Osteoblast (primary cell): ENCODE data around the gene EIF4E. TPM values are rescaled to one million over a fixed set of nuclear protein-coding genes. Genes with fewer than 3 reads are reported as not detected.
"Not testable (repeated sequence)": the region's sequence is repeated elsewhere in the genome, so short reads cannot be mapped to it uniquely, and the experiment has no call there.

Source experiments
- DNase-seq: peaks from one replicate; pipeline ENCODE4 v3.0.0; 2011; ENCODE audit warnings: low spot score, mixed read lengths; ENCODE audit not compliant: insufficient read length; ENCODE audit errors: missing footprints
- H2AFZ ChIP-seq: 2 replicates; pipeline ENCODE4 v1.6.0; 2011; ENCODE audit warnings: mild to moderate bottlenecking, low read length
- H3K27ac ChIP-seq: 2 replicates; pipeline ENCODE4 v1.5.1; 2011; ENCODE audit warnings: mild to moderate bottlenecking, low read depth, low read length, moderate library complexity
- H3K27me3 ChIP-seq: 2 replicates; pipeline ENCODE4 v1.6.0; 2012; ENCODE audit warnings: mild to moderate bottlenecking, control low read depth, inconsistent platforms, low read length, moderate library complexity; ENCODE audit not compliant: insufficient read depth
- H3K36me3 ChIP-seq: 2 replicates; pipeline ENCODE4 v1.5.1; 2011; ENCODE audit warnings: mild to moderate bottlenecking, low read length, control low read depth, moderate library complexity; ENCODE audit not compliant: insufficient read depth
- H3K4me1 ChIP-seq: 2 replicates; pipeline ENCODE4 v1.5.1; 2011; ENCODE audit warnings: mild to moderate bottlenecking, low read length, control low read depth, moderate library complexity; ENCODE audit not compliant: insufficient read depth
- H3K4me2 ChIP-seq: 2 replicates; pipeline ENCODE4 v1.6.0; 2011; ENCODE audit warnings: mild to moderate bottlenecking, low read length; ENCODE audit not compliant: insufficient read depth
- H3K4me3 ChIP-seq: fragments of 200-600 bp; sonication (generic); 3 replicates; pipeline ENCODE4 v1.5.1; 2012; ENCODE audit warnings: mild to moderate bottlenecking, low read length, inconsistent platforms; ENCODE audit not compliant: insufficient read depth
- H3K79me2 ChIP-seq: 2 replicates; pipeline ENCODE4 v1.6.0; 2012; ENCODE audit warnings: mild to moderate bottlenecking, low read length, control low read depth, inconsistent platforms; ENCODE audit not compliant: insufficient read depth
- H3K9me3 ChIP-seq: 2 replicates; pipeline ENCODE4 v1.5.1; 2011; ENCODE audit warnings: low read depth, low read length, control low read depth
- H4K20me1 ChIP-seq: 2 replicates; pipeline ENCODE4 v1.6.0; 2012; ENCODE audit warnings: mild to moderate bottlenecking, low read length, control low read depth; ENCODE audit not compliant: insufficient read depth
- total RNA-seq: library from RNA; depleted of rRNA; stranded (reverse); fragments of >200 nt; gene quantifications from 2 replicates; pipeline ENCODE4 v1.2.3, GENCODE V29; 2012
- TF ChIP-seq, protein P1 (sequence below): IDR thresholded peaks from 2 replicates; pipeline ENCODE4 v1.5.1; 2011; ENCODE audit warnings: mild to moderate bottlenecking, low read depth, low read length, moderate library complexity; ENCODE audit errors: extremely low read depth

Gene EIF4E
- total RNA-seq, 1 donor, result 105 TPM

DNA sequence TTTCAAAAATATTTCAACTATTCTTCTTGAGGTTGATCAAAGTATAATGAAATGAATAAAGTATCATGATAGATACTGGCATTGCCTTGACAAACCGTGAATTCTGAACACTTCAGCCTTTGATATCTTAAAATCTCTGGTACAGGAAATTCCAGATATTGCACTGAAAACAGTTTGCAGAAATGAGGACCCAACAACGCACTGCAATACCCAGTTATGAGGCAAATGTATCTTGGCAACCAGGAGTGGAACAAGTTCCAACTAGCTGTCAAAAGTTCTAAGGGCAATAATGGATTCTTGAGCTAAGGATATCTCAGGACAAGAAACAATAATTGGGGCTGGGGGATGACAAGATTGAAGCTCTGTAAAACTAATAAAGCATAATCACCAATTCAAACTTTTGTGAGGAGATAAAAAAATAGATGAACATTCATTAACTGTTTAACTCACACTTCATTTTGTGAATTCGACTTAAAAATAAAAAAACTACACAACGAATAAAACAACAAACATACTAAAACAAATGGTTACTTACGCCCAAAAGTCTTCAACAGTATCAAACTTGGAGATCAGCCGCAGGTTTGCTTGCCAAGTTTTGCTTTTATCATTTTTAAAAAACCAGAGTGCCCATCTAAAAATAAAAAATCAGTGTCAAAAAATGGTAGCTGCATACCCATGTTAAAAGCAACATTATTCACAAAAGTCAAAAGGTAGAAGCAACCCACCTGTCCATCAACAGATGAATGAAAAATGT is 38.1 kb downstream of the EIF4E start:
- no peak overlapping the region for H3K4me3 ChIP-seq
- H3K4me1 ChIP-seq, result no peaks in the 10 kb centered on the region
- TF ChIP-seq, protein P1, sequence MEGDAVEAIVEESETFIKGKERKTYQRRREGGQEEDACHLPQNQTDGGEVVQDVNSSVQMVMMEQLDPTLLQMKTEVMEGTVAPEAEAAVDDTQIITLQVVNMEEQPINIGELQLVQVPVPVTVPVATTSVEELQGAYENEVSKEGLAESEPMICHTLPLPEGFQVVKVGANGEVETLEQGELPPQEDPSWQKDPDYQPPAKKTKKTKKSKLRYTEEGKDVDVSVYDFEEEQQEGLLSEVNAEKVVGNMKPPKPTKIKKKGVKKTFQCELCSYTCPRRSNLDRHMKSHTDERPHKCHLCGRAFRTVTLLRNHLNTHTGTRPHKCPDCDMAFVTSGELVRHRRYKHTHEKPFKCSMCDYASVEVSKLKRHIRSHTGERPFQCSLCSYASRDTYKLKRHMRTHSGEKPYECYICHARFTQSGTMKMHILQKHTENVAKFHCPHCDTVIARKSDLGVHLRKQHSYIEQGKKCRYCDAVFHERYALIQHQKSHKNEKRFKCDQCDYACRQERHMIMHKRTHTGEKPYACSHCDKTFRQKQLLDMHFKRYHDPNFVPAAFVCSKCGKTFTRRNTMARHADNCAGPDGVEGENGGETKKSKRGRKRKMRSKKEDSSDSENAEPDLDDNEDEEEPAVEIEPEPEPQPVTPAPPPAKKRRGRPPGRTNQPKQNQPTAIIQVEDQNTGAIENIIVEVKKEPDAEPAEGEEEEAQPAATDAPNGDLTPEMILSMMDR, result no peak
- H3K27ac ChIP-seq, result no peak overlapping the region
- H4K20me1 ChIP-seq, result peaks cover 9% of the 10 kb centered on the region
- no peak overlapping the region for H3K4me2 ChIP-seq
- DNase-seq, result no peak
- no peaks in the 10 kb centered on the region for H3K9me3 ChIP-seq
- peaks cover 64% of the 10 kb centered on the region for H3K79me2 ChIP-seq
- H3K27me3 ChIP-seq, result no peaks in the 10 kb centered on the region
- H2AFZ ChIP-seq, result no peak overlapping the region
- H3K36me3 ChIP-seq, result peaks cover 52% of the 10 kb centered on the region

DNA sequence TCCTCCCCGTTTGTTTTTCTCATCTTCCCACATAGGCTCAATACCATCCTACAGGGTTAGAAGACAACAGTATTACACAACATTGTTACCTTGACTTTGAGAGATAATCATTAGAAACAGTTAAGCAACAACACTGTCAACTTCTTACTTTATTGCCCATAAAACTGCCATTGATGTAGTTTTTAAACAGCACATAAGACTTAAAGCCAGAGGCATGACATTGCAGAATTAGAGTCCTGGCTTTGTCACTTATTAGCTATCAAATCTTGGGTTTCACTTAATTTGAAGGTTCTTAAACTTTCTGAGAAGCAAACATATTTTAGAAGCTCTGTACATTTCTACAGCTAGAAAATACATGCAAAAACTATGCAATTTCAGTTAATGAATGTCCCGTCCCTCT is 41.8 kb downstream of the EIF4E start:
- no peak overlapping the region for H2AFZ ChIP-seq
- DNase-seq, result no peak
- H3K9me3 ChIP-seq, result no peaks in the 10 kb centered on the region
- H4K20me1 ChIP-seq, result peaks cover 9% of the 10 kb centered on the region
- no peaks in the 10 kb centered on the region for H3K4me1 ChIP-seq
- no peak overlapping the region for H3K27ac ChIP-seq
- peaks cover 62% of the 10 kb centered on the region for H3K36me3 ChIP-seq
- H3K4me2 ChIP-seq, result no peak overlapping the region
- TF ChIP-seq, protein P1, result no peak
- peaks cover 31% of the 10 kb centered on the region for H3K79me2 ChIP-seq
- H3K27me3 ChIP-seq, result no peaks in the 10 kb centered on the region
- H3K4me3 ChIP-seq, result no peak overlapping the region

DNA sequence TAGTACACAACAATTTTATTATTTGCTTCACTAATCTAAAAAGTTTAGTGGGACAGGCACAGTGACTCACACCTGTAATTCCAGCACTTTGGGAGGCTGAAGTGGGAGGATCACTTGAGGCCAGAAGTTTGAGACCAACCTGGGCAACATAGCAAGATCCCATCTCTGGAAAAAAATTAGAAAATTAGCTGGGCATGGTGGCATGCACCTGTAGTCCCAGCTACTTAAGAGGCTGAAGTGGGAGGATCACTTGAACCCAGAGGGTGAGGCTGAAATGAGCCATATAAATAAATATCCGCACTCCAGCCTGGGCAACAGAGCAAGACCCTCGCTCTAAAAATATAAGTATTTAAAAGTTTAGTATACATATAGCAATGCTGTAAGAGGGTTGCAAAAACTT is 42.6 kb downstream of the EIF4E start:
- H3K36me3 ChIP-seq, result peaks cover 64% of the 10 kb centered on the region
- not testable (repeated sequence) for H4K20me1 ChIP-seq, H3K4me2 ChIP-seq, H3K9me3 ChIP-seq, DNase-seq, H3K4me3 ChIP-seq, H3K27me3 ChIP-seq, H2AFZ ChIP-seq, H3K4me1 ChIP-seq, H3K27ac ChIP-seq
- H3K79me2 ChIP-seq, result peaks cover 24% of the 10 kb centered on the region

DNA sequence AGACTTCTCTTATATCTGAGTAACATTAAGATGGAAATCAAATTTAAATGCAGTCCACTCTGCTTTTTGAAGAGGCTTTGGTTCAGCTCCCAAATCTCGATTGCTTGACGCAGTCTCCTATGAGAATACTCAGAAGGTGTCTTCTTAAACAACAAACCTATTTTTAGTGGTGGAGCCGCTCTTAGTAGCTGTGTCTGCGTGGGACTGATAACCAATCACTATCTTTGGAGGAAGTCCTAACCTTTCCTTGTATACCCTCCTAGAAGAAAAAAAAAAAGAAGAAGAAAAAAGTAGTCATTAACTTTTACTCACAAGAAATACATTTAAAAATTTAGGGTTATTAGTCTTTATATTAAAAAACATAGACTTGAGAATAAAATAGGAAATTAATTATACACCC is 48.0 kb downstream of the EIF4E start:
- H3K27ac ChIP-seq, H3K4me1 ChIP-seq, H4K20me1 ChIP-seq, H3K9me3 ChIP-seq, H2AFZ ChIP-seq, H3K27me3 ChIP-seq, DNase-seq, H3K4me2 ChIP-seq, H3K4me3 ChIP-seq, H3K79me2 ChIP-seq: not testable (repeated sequence)
- H3K36me3 ChIP-seq, result peaks cover 48% of the 10 kb centered on the region

DNA sequence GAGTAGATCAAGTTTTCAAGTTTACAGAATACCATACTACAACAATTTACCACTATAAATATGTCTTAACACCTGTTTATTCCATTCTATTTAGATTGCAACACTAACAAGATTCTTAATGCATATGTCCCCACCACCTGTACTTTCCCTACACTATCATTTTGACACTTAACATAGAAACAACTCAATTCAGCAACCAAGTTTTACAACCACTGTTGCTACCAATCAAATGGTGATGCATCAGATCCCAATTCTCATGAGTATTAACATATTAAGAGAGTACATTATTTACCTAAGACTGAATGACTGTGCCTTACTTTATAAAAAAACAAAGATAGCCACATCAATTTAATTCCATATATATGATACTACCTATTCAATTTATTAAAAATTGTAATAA is 49.4 kb downstream of the EIF4E start:
- TF ChIP-seq, protein P1, result no peak
- H3K27ac ChIP-seq, result no peak overlapping the region
- no peaks in the 10 kb centered on the region for H4K20me1 ChIP-seq
- H3K9me3 ChIP-seq, result no peaks in the 10 kb centered on the region
- H2AFZ ChIP-seq, result no peak overlapping the region
- H3K4me1 ChIP-seq, result no peaks in the 10 kb centered on the region
- no peak for DNase-seq
- H3K79me2 ChIP-seq, result peaks cover 2% of the 10 kb centered on the region
- no peak overlapping the region for H3K4me3 ChIP-seq
- H3K4me2 ChIP-seq, result no peak overlapping the region
- H3K27me3 ChIP-seq, result no peaks in the 10 kb centered on the region
- H3K36me3 ChIP-seq, result peaks cover 35% of the 10 kb centered on the region
